ENCODE measurements around the gene EVL. TPM values are rescaled to one million over a fixed set of nuclear protein-coding genes. Genes with fewer than 3 reads are reported as not detected.
"Not testable (repeated sequence)": the region's sequence is repeated elsewhere in the genome, so short reads cannot be mapped to it uniquely, and the experiment has no call there.

Gene EVL, protein sequence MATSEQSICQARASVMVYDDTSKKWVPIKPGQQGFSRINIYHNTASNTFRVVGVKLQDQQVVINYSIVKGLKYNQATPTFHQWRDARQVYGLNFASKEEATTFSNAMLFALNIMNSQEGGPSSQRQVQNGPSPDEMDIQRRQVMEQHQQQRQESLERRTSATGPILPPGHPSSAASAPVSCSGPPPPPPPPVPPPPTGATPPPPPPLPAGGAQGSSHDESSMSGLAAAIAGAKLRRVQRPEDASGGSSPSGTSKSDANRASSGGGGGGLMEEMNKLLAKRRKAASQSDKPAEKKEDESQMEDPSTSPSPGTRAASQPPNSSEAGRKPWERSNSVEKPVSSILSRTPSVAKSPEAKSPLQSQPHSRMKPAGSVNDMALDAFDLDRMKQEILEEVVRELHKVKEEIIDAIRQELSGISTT
- 7.2 and 9.1 TPM in 2 replicates for total RNA-seq

GRCh38 chr14:100065111-100065871, at the start of gene EVL:
Gene EVL, plus strand, starts transcription at chr14:100065422. Its CDS starts 79 bp downstream, at chr14:100065501.
- peak in 1 of 2 donors; percentile 10 for DNase-seq (ENCODE audit: low read depth in 2 of 2)

DNA sequence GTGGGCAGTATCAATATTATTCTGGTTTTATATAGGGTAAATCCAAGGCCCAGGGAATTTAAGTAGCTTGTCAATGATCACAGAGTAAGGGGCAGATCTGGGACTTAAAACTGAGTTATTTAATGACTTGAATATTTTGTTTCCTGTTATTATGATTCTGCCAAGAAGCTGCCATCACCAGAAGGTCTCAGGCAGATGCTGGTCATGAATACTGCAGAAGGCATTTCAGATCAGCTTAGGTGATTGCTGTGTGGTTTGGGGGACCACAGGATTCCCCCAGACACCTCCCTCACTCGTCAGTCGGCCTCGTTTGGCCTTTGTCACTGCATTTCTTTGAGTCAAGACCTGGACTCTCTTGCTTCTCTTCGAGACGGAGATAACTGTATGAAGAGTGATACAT, 47.7 kb upstream of the EVL start:
- DNase-seq (ENCODE audit: low read depth in 2 of 2), result no peak

GRCh38 chr14:100018054-100018453, 47.2 kb upstream of the EVL start:
- DNase-seq (ENCODE audit: low read depth in 2 of 2), result no peak

- no peak for DNase-seq (ENCODE audit: low read depth in 2 of 2)
Measured at GRCh38 chr14:100018482-100018881, 46.7 kb upstream of the EVL start.

GRCh38 chr14:100019156-100019744, 46.0 kb upstream of the EVL start:
- DNase-seq (ENCODE audit: low read depth in 2 of 2), result no peak

DNA sequence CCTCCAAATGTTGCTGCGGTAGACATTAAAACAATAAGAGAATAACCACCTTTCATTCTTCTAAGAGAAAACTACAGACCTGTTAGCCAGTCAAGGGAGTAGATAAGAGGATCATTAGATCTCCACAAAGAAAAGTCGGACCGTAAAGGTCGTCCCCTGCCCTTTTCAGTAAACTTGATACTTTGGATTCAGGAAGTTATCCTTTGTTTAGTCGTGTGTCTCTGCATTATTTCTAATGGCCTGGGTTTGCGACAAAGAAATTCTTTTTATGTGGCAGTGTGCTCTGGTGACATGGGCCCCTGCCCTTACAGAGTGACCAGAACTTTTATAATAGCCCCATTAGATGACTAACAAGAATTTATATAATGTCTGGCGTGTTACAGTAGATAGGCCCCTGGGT, 44.6 kb upstream of the EVL start:
- no peak for DNase-seq (ENCODE audit: low read depth in 2 of 2)

DNA sequence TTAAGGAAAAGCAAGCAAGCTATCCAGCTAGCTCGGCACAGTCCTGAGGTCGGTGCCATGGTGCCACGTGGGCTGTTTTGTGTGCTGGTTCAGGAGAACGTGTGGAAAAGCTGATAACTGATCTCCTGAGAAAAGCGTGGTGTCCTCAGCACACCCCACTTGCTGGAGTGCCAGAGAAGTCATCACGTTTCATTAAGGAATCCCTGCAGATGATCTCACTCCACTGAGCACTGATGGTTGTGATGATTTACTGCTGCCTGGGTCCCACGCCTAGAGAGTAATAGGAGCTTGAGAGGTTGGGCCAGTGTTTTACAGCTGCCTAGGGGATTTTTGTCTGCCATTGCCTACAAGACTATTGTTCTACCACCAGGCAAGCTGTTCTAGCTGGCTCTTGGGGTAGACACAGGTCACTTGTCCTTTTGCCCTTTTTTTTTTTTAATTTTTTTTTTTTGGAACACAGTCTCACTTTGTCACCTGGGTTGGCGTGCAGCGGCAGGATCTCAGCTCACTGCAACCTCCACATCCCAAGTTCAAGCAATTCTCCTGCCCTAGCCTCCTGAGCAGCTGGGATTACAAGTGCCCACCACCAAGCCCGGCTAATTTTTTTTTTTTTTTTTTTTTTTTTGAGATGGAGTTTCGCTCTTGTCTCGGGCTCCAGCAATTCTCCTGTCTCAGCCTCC, 42.3 kb upstream of the EVL start:
- DNase-seq (ENCODE audit: low read depth in 2 of 2), result no peak

DNA sequence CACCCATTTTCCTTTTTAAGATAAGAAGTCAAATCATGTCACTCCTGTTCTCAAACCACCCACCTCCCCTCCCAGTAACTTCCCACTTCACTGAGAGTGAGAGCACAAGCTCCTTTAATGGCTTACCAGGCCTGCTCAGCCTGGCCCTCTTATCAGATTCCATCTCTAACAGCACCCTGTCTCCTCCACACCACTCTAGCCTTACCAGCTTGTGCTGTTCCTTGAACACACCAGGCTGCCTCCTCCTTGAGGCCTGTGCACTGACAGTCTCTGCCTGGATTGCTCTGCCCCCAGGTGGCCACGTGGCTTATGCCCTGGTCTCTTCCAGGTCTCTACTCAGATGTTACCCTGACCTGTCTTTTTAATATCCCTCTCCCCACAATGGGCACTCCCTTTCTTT, 40.1 kb upstream of the EVL start:
- DNase-seq (ENCODE audit: low read depth in 2 of 2), result peak in 1 of 2 donors; percentile 25

GRCh38 chr14:100027771-100028490, 37.3 kb upstream of the EVL start:
- DNase-seq (ENCODE audit: low read depth in 2 of 2), result no peak

DNA sequence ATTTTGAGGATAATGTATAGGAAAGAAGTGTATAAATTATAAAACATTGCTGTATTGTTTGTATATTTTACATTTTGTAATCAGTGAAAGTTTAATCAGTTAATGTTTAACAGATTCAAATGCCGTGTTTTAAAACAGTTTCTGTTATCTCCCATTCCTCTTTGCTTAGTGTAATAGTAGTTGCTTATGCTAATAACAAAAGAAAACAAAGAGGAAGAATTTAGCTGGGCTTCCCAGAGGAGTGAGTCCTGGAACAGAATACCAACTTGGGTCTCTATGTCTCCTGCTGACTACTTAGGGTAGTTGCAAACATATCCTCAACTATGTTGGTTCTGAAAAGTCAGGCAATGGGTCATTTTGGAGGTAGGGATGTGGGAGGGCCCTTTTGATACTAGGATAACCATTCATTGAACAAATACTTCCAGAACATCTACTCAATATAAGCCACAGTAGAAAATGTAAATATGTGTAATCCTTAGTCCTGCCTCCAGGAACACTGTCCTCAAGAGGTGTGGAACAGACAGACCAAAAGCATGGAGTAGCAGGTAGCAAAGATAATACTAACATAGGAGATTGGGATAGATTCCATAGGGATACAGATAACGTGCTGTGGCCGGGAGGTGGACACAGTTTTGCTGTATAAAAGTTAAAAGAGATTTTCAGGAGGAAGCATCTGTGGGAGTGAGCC, 36.1 kb upstream of the EVL start:
- DNase-seq (ENCODE audit: low read depth in 2 of 2), result no peak

- not testable (repeated sequence) for DNase-seq (ENCODE audit: low read depth in 2 of 2)
Measured at GRCh38 chr14:100030006-100030405, 35.2 kb upstream of the EVL start.

DNA sequence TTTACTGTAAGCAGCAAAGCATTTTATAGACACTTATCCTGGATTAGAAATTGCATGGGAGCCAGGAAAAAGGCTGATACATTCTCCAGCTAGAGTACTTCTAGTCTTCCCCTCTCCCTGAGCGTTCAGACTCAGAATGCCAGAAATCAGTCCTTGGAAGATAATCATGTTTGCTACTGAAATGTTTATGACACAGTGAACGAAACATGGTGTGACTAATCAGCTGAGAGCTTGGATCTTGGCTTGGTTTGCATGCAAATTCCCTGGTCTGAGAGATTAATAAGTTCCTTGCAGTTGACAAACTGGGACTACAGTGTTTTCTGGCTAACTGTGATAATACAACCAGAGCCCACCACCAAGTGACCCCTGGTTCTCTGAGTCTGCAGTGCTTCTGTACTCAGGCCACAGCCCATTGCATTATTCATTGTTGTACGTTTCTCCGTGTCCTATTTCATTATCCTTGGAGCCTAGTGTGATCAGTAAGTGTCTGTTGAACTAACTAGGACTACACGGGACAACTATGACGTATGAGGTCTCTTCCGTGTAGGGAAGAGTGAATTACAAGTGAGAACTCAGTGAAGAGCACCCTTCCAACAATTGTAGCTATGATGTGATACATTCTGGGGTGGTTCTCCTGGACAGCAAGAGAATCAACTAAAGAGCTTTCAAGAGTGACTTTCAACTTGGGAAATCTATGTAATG, 34.6 kb upstream of the EVL start:
- DNase-seq (ENCODE audit: low read depth in 2 of 2), result peak in 1 of 2 donors; percentile 75

DNA sequence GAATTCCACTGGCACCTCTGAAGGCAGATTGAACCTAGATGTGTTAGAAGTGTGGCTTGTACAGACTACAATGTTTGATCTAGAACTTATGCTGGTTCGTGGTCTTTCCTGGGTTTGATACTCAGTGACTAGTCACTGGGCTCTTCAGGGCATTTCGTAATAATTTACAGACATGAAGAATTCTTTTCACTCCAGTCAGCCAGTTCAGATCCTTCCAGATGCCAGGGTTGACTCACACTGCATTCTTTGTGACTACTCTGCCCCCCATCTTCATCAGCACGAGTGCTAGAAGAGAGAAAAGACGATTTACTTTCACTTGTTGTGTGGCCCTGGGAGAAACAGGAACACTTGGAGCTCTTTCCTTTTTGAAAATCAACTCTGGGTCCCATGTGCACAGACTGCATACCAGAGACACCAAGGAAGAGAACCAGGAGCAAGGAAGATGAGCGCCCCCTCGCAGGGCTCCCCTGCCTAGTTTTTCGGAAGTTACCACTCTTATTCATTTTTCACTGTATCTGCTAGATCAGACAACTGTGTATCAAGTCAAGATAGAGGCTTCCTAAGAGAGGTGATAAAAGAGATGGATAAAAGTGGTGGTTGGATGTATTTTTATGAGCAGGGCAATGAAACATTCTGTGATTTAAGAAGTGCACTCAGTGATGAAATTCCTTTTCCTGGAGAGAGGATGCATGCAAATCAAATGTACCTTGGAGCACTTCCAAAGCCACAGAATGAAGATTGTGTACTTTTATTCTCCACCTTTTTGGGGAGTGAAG, 33.5 kb upstream of the EVL start:
- DNase-seq (ENCODE audit: low read depth in 2 of 2), result peak in 1 of 2 donors; percentile 92

DNA sequence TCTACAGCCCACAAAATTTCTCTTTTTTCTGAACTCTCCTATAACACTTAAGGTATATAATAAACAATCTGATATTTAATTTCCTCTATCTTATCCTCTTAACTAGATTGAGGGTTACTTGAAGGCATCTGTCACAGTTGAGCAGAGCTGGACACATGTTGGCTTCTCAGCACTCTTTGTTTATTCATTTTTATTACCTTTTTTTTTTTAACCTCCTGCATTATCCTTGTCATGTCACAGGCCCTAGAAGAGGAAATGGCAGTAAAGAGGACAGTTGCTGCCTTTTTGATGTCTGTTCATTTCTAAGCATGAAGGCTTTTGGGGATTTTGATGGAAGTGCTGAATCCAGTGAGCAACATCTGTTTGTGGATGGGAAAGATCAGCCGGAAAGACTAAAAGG, 32.5 kb upstream of the EVL start:
- DNase-seq (ENCODE audit: low read depth in 2 of 2), result no peak

DNA sequence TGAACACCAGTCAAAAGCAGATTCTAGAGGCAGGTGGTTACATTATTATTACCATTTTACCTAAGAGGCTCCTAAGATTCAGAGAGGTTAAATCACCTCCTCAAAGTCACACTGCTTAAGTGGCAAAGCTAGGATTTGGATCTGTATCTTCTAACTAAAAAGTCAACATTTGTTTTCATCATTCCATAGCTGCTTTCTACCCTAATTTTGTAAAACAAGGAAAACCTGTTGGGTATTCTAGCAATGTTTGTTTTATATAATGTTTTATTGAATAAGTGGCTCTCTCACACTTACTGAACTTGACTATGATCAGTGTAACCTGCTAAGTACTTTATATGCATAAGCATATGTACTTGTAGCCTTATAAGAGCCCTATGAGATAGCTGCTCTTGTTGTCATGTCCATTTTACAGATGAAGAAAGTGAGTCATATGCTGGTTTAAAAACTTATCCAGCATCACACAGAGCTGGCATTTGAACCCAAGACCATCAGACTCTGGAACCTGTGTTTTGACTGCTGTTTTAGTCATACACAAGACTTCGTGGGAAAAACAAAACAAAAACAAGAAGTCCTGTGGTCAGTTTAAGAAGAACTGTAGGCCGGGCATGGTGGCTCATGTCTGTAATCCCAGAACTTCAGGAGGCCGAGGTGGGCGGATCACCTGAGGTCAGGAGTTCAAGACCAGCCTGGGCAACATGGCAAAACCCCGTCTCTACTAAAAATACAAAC, 31.7 kb upstream of the EVL start:
- DNase-seq (ENCODE audit: low read depth in 2 of 2), result no peak

DNA sequence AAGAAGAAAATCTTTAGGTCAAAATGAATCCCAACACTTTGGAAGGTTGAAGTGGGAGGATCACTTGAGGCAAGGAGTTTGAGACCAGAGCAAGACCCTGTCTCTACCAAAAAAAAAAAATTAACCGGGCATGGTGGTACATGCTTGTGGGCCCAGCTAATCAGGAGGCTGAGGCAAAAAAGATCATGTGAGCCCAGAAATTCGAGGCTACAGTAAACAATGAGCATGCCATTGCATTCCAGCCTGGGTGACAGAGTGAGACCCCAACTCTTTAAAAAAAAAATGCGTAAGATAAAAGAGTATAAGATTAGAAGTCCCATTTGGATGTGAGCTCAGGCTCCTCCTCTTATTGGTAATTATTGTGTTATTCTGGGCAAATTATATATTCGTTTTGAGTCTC, 30.8 kb upstream of the EVL start:
- DNase-seq (ENCODE audit: low read depth in 2 of 2), result no peak

DNA sequence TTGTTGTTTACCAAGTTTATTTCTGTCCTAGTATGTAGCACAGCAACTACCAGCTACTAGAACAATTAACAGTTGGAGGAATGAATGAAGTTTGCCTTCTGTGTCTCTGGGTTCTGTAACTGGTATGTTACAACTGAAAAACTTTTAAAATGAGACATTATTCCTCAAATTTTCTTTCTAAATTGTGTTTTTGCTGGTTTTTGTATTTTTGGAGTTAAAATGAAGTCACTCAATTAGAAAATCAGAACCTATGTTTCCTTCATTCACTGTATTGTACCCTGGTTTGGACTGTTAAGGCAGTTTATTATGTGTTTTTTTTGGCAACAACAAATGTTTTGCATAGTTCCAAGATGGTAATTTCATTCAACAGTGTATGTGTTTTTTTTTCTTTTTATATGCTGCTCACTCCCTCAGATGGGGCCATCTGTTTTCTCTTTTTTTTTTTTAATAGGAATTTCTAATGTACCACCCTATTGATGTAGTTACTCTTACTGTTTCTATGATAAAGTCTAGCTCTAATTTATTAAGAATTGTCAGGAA, 30.2 kb upstream of the EVL start:
- no peak for DNase-seq (ENCODE audit: low read depth in 2 of 2)

- DNase-seq (ENCODE audit: low read depth in 2 of 2), result no peak
Measured at GRCh38 chr14:100035700-100036099, 29.5 kb upstream of the EVL start.

Measured in lung microvascular endothelial cell (primary cell).